HG03432 (cell line): ENCODE results near the gene EVX2.

Experiments
- ATAC-seq: cut with Tn5 transposase; IDR thresholded peaks from one replicate; pipeline ENCODE4 v1.9.1; 2021; ENCODE audit warnings: mild to moderate bottlenecking, moderate library complexity; ENCODE audit not compliant: unreplicated experiment

Gene EVX2

DNA sequence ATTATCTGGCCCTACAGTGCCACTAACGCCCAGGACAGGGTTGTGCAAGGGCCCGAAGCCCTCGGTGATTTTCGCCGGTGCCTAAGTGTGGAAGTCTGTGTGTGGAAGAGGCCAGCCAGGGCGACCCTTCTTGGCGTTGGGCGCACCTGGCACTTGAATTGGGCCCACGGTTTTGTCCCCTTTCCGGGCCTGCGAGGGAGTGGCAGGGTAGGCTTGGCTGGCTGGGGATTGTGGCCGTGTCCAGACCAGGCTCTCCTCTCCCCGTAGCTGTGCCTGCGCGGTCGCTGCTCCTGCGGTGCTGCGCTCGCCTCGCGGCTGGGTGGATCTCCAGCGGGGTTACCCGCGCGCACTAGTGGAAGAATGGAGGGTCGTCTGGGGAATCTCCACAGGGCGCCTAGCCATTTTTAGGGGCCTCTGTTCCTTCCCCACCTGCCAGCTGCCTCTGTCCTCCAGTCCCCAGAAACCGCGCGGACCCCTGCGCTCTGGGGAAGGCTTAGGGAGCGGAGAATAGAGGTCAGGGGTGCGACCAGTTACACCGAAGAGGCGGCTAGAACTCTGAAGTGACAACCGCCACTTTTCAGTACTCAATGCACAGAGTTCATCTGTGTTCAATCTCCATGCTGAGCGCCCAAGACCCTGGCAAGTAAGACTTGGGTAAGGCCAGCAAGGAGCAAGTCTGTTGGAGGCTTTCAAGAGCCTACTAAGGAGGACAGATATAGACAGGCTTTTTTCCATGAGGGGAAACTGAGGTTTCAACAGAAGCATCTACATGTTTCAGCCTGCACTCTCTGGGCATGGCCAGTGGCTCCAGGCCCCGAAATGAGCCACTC lies 16.0 kb downstream of the EVX2 start:
- ATAC-seq = no peak

DNA sequence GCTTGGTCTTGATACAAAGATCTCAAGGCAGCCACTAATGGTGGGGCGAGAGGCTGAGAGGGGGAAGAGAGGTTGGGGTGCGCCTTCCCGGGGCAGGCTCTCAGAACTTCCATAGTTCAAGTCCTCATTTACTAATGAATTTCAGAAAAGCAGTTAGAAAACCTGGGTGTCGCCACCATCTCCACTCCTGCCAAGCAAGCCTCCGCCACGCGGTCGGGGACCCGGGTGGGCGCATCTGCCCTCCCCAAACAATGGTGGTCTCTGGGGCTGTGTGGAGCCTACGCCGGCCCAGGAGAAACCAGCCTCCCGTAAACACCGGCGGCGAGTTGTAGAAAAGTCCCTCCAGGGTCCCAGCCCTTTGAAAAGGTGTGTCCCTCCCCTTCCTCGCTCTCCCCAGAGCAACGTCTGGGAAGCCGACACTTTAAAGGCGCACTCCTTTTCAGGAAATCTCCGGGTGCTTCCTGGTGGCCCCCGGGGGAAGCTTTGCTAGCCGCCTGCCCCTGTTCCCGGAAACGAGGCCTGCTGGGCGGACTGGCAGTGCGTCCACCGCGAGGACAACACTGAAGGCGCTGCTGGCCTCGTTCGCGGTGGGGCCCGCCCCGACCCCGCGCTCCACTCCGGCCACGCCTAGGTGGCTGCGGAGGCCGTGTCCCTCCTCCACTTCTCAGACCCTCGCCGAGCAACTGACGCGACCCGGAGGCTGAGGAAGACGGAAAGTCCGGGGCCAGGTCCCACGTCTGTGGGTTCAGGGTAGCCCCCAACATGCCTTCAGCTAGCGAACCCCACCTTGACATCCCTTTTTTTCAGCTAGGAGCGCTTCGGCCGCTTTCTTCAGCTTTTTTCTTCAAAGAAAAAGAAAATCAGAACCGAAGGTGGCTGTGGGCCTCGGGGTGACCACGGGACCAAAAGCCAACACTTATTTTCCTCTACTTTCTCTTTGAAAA lies 16.8 kb downstream of the EVX2 start:
- no peak for ATAC-seq

DNA sequence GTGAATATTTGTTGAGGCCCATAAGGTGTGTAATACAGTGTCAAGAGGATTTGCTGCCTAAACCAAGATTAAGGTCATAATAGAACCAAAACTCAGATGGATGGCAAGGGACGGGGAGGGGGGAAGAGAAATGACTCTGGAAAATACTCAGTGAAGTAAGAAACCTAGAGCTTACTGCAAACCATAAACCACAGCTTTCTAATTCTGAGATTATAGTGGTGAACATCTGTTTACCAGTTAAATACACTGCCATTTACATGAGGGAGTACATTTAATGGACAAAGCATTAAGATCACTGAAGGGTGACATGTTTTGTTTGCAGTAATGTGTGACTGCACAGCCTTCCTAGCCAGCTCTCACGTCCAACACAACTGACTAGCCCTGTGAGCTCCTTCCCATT lies 19.8 kb downstream of the EVX2 start:
- ATAC-seq = no peak

DNA sequence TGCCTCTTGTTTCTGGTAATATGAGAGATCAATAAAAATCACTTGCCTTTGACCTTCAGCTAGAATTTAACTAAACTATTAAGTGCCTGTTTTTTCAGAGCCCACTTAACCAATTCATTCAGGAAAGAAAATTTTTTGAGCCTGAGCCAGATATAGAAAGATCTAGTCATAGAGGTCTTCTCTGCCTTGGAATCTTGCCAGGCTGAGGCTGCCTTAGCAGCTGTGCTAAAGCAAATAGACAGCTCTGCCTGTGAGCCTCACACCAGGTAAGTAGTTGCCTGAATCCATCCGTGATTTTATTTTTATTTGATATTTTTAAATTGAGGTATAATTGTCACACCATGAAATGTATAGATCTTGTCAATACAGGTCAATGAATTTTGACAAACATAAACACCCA lies 27.4 kb downstream of the EVX2 start:
- ATAC-seq = no peak

DNA sequence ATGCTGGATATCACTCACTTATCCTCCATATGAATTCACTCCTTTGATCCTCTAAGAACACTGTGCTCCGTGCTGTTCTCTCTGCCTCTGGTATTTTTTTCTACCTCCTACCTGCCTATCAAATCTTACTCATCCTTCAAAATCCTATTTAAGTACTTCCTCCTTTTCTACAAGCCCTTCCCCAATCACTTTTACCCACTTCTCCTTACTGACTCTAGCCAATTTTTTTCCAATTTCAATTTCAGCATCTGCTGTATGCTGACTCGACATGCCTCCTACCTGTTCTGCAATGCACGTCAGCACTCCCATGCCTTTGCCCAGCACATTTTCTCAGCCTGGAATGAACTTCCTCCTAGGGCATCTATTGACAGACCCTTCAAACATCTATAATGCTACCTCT lies 44.4 kb downstream of the EVX2 start:
- ATAC-seq = no peak

DNA sequence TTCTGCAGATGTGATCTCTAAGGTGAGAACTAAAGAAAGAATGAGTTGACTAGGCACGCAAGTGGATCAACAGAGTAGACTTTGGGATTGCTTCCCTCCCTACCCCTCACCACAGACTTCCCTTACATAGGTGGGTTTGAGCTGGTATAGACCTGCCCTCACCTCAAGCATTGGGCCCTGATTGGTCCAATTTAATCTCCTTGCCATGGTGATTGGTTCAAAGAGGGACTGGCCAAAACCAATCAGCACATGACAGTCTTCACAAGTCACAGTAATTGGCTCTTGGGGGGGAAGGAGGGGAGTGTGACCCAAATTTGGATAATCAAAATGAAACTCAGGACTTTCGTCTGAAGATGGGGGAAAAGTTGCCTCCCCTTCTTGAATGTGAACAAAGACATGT lies 45.1 kb downstream of the EVX2 start:
- no peak for ATAC-seq

DNA sequence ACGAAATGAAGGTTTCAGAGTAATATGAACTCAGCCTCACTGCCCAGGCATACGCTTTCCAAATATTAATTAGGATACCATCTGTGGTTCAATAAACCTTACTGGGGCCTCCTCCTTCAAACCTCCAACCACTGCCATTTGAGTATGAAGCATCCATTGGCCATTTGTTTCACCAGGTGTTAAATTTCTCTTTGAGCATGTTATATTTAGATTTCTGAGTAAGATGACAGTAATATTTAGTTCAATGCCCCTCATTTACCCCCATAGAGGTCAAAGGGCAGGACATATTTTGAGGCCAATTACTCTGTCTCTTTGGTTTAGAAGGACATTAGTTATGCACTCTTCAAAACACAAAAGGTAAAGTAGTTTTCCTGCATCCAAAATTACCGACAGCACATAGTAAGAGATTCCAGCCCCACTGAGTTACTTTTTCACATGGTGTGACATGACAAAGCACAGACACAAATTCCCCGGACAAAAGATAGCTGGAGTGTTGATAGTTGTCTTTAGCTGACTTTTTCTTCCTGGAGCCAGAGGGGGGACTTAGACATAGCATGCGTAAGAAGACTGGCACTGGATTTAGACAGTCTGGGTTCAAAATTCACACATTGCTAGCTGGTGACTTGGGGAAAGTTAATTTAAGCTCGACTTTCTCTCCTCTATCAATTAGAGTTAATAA lies 48.6 kb downstream of the EVX2 start:
- no peak for ATAC-seq

DNA sequence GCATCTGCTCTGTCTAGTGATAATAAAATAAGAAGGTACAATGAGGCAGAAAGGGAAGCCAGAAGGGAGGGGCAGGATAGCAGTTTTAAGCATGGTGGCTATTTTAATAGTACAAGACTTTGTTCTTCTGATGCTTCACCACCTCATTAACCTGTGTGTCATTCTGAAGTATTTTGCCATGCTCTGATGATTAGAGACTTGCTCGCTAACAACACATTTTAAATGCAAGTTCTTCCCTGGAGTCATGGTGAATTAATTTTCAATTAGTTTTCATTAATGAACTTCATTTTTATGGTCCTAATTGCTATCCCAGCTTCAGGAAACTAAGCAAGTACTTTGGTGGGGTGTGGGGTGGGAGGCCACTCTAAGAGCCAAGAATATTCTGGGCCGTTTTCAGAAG lies 56.0 kb downstream of the EVX2 start:
- ATAC-seq = no peak
